Smooth muscle cell (in vitro differentiated cells): ENCODE results near the gene AP3B1. TPM values are rescaled to one million over a fixed set of nuclear protein-coding genes. Genes with fewer than 3 reads are reported as not detected.

Experiments used
- DNase-seq: peaks from one replicate; lab custom pipeline; 2025; ENCODE audit not compliant: unreplicated experiment; lab: John Stamatoyannopoulos, UW
- H2AFZ ChIP-seq: fragments of 200-600 bp; sonication (generic); 2 replicates; pipeline ENCODE4 v1.6.0; 2016; ENCODE audit warnings: antibody characterized with exemption, low read depth, mild to moderate bottlenecking
- H3F3A ChIP-seq: fragments of 200-600 bp; sonication (generic); 2 replicates; pipeline ENCODE4 v1.6.0; 2017; ENCODE audit warnings: antibody characterized with exemption, low read depth
- H3K27ac ChIP-seq: fragments of 200-600 bp; sonication (generic); 2 replicates; pipeline ENCODE4 v1.5.1; 2016; ENCODE audit warnings: low read depth, mild to moderate bottlenecking
- H3K27me3 ChIP-seq: fragments of 200-600 bp; sonication (generic); 2 replicates; pipeline ENCODE4 v1.6.1; 2016; ENCODE audit warnings: low read depth, mild to moderate bottlenecking
- H3K36me3 ChIP-seq: fragments of 200-600 bp; sonication (generic); 2 replicates; pipeline ENCODE4 v1.5.1; 2016; ENCODE audit warnings: low read depth
- H3K4me1 ChIP-seq: fragments of 200-600 bp; sonication (generic); 2 replicates; pipeline ENCODE4 v1.5.1; 2016; ENCODE audit warnings: low read depth
- H3K4me2 ChIP-seq: fragments of 200-600 bp; sonication (generic); 2 replicates; pipeline ENCODE4 v1.6.0; 2016; ENCODE audit warnings: mild to moderate bottlenecking
- H3K4me3 ChIP-seq: fragments of 200-600 bp; sonication (generic); 2 replicates; pipeline ENCODE4 v1.5.1; 2016; ENCODE audit warnings: mild to moderate bottlenecking
- H3K79me2 ChIP-seq: fragments of 200-600 bp; sonication (generic); 2 replicates; pipeline ENCODE4 v1.6.0; 2016; ENCODE audit warnings: low read depth, mild to moderate bottlenecking
- H3K9ac ChIP-seq: fragments of 200-600 bp; sonication (generic); 2 replicates; pipeline ENCODE4 v1.6.0; 2016; ENCODE audit warnings: low read depth
- H3K9me3 ChIP-seq: fragments of 200-600 bp; sonication (generic); replicated peaks from 2 replicates; pipeline ENCODE4 v1.5.1; 2016; ENCODE audit warnings: low read depth
- H4K20me1 ChIP-seq: fragments of 200-600 bp; sonication (generic); 2 replicates; pipeline ENCODE4 v1.6.0; 2016; ENCODE audit warnings: low read depth
- WGBS: methylation state at CpG from one replicate; pipeline ENCODE4 v1.1.7; 2016; ENCODE audit warnings: low lambda C conversion rate; 5-methylcytosine and 5-hydroxymethylcytosine counted together
- polyA plus RNA-seq: library from polyadenylated mRNA; unstranded; fragments of >200 nt; fragmentation: Nextera tagmentation; extraction: Ambion mirVana; gene quantifications from 2 replicates; pipeline ENCODE4 v1.2.1, GENCODE V29; 2016
- total RNA-seq: library from RNA; depleted of rRNA; stranded (reverse); fragments of >200 nt; gene quantifications from 2 replicates; pipeline ENCODE4 v1.2.3, GENCODE V29; 2014
- TF ChIP-seq, protein P1 (sequence below): fragments of 200-600 bp; sonication (generic); IDR thresholded peaks from 2 replicates; pipeline ENCODE4 v1.5.1; 2017; ENCODE audit warnings: borderline replicate concordance, mild to moderate bottlenecking, antibody characterized with exemption; ENCODE audit not compliant: insufficient read depth, poor library complexity, severe bottlenecking

AP3B1 gene
- total and polyA plus RNA-seq, 2 experiments from 2014 or later: 36.9 to 76.3 TPM

DNA sequence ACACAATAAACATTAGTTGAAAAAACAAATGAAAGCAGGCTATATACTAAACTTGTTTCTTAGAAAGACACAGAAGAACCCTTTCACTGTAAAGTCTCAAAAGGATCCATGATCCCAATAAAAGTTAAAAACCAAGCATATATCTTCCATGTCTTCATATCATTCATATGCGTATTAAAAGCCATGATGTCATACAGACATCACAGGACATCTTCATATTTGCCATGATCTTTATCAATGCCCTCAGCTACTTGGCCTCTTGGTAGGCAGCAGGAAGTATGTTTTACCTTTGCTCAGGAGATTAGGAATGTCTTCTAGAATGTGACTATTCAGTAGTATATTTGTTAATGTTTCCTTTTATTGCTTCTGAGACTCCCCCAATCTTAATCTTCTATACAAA lies 16.8 kb downstream of the AP3B1 start:
- H4K20me1 ChIP-seq: peaks cover 91% of the 10 kb centered on the region
- peaks cover 15% of the 10 kb centered on the region for H3K4me1 ChIP-seq
- WGBS: 90% methylated on average over 1 of the region's 1 CpG
- H3K36me3 ChIP-seq: no peaks in the 10 kb centered on the region
- no peaks in the 10 kb centered on the region for H3K27me3 ChIP-seq
- TF ChIP-seq, protein P1, sequence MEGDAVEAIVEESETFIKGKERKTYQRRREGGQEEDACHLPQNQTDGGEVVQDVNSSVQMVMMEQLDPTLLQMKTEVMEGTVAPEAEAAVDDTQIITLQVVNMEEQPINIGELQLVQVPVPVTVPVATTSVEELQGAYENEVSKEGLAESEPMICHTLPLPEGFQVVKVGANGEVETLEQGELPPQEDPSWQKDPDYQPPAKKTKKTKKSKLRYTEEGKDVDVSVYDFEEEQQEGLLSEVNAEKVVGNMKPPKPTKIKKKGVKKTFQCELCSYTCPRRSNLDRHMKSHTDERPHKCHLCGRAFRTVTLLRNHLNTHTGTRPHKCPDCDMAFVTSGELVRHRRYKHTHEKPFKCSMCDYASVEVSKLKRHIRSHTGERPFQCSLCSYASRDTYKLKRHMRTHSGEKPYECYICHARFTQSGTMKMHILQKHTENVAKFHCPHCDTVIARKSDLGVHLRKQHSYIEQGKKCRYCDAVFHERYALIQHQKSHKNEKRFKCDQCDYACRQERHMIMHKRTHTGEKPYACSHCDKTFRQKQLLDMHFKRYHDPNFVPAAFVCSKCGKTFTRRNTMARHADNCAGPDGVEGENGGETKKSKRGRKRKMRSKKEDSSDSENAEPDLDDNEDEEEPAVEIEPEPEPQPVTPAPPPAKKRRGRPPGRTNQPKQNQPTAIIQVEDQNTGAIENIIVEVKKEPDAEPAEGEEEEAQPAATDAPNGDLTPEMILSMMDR: no peak
- peaks cover 84% of the 10 kb centered on the region for H3K79me2 ChIP-seq
- no peaks in the 10 kb centered on the region for H3K9me3 ChIP-seq
- H3K9ac ChIP-seq: no peak overlapping the region
- no peak overlapping the region for H2AFZ ChIP-seq
- H3F3A ChIP-seq: no peaks in the 10 kb centered on the region
- DNase-seq: no peak
- H3K4me3 ChIP-seq: no peak overlapping the region
- no peak overlapping the region for H3K27ac ChIP-seq
- no peak overlapping the region for H3K4me2 ChIP-seq

DNA sequence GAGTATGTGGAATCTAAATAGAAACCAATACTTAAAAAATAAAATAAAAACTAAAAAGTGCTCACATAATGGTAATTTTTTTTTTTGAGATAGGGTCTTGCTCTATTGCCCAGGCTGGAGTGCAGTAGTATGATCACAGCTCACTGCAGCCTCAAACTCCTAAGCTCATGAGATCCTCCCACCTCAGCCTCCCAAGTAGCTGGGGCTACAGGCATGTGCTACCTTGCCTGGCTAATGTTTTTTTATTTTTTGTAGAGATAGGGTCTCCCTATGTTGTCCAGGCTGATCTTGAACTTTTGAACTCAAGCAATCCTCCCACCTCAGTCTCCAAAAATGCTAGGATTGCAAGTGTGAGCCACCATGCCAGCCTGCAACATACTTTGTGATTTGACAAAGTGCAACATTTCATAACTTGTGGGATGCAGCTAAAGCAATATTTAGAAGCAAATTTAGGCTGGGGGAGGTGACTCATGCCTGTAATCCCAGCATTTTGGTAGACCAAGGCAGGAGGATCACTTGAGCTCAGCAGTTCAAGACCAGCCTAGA lies 18.4 kb downstream of the AP3B1 start:
- H3K4me2 ChIP-seq: no peak overlapping the region
- peaks cover 93% of the 10 kb centered on the region for H4K20me1 ChIP-seq
- no peak overlapping the region for H3K9ac ChIP-seq
- H3K79me2 ChIP-seq: peaks cover 79% of the 10 kb centered on the region
- TF ChIP-seq, protein P1: no peak
- no peak overlapping the region for H3K27ac ChIP-seq
- H3K4me3 ChIP-seq: no peak overlapping the region
- no peaks in the 10 kb centered on the region for H3K27me3 ChIP-seq
- H3K4me1 ChIP-seq: peaks cover 21% of the 10 kb centered on the region
- no peak for DNase-seq
- H3F3A ChIP-seq: no peaks in the 10 kb centered on the region
- no peaks in the 10 kb centered on the region for H3K36me3 ChIP-seq
- no peak overlapping the region for H2AFZ ChIP-seq
- H3K9me3 ChIP-seq: no peaks in the 10 kb centered on the region

DNA sequence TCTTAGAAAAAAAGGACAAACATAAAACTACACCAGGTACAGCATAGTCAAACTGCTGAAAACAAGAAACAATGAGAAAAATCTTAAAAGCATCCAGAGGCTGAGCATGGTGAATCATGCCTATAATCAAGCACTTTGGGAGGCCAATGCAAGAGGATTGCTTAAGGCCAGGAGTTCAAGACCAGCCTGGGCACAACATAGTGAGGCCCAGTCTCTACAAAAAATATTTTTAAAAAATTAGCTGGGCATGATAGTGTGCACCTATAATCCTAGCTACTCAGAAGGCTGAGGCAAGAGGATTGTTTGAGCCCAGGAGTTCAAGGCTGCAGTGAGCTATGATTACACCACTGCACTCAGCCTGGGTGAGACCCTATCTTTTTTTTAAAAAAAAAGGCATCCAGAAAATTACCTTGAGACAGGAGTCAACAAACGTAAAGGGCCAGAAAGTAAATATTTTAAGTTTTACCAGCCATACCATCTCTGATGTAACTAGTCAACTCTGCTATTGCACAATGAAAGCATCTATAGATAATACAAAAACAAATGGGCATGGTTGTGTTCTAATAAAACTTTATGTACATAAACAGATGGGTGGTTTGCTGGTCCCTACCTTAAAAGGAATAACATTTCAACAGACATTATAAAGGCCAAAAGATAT lies 19.8 kb downstream of the AP3B1 start:
- H3K9me3 ChIP-seq: no peaks in the 10 kb centered on the region
- no peak overlapping the region for H3K4me3 ChIP-seq
- no peak overlapping the region for H3K27ac ChIP-seq
- H3K36me3 ChIP-seq: no peaks in the 10 kb centered on the region
- H3K79me2 ChIP-seq: peaks cover 70% of the 10 kb centered on the region
- no peak for DNase-seq
- peaks cover 21% of the 10 kb centered on the region for H3K4me1 ChIP-seq
- H3F3A ChIP-seq: no peaks in the 10 kb centered on the region
- no peak overlapping the region for H3K4me2 ChIP-seq
- peaks cover 96% of the 10 kb centered on the region for H4K20me1 ChIP-seq
- H3K27me3 ChIP-seq: no peaks in the 10 kb centered on the region
- WGBS: 92% methylated on average over 1 of the region's 1 CpG
- H2AFZ ChIP-seq: no peak overlapping the region
- no peak overlapping the region for H3K9ac ChIP-seq
- TF ChIP-seq, protein P1: no peak

DNA sequence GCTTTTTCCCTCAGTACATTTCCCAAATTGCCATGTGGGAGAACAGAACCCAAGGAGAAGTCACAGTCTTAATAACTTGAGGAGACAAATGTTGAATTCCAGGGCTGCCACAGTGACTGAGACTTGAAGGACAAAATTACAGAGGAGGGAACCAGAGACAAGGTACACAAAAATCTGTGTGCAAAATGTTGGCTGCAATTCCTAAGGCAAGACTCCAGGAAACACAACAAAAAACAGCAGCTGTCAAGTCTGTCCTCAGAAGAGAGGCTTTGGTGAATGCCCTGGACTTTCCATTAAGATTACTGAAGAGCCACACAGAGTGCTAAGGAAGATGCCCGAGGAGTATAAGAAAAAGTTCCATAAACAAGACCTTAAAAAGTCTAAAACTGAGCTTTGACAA lies 21.1 kb downstream of the AP3B1 start:
- H2AFZ ChIP-seq: no peak overlapping the region
- H3K36me3 ChIP-seq: no peaks in the 10 kb centered on the region
- peaks cover 70% of the 10 kb centered on the region for H3K79me2 ChIP-seq
- H3K4me1 ChIP-seq: peaks cover 21% of the 10 kb centered on the region
- 36% methylated on average over 1 of the region's 1 CpG for WGBS
- no peak for DNase-seq
- no peaks in the 10 kb centered on the region for H3K9me3 ChIP-seq
- TF ChIP-seq, protein P1: no peak
- peaks cover 96% of the 10 kb centered on the region for H4K20me1 ChIP-seq
- no peak overlapping the region for H3K4me3 ChIP-seq
- H3F3A ChIP-seq: no peaks in the 10 kb centered on the region
- H3K4me2 ChIP-seq: no peak overlapping the region
- H3K9ac ChIP-seq: no peak overlapping the region
- H3K27ac ChIP-seq: peak overlapping the region; percentile 3
- no peaks in the 10 kb centered on the region for H3K27me3 ChIP-seq
